GM19438 (cell line): ENCODE measurements around the gene PRDM7.

Experiments
- ATAC-seq: cut with Tn5 transposase; IDR thresholded peaks from one replicate; pipeline ENCODE4 v1.9.1; 2021; ENCODE audit warnings: low read depth; ENCODE audit not compliant: unreplicated experiment

Gene PRDM7

DNA sequence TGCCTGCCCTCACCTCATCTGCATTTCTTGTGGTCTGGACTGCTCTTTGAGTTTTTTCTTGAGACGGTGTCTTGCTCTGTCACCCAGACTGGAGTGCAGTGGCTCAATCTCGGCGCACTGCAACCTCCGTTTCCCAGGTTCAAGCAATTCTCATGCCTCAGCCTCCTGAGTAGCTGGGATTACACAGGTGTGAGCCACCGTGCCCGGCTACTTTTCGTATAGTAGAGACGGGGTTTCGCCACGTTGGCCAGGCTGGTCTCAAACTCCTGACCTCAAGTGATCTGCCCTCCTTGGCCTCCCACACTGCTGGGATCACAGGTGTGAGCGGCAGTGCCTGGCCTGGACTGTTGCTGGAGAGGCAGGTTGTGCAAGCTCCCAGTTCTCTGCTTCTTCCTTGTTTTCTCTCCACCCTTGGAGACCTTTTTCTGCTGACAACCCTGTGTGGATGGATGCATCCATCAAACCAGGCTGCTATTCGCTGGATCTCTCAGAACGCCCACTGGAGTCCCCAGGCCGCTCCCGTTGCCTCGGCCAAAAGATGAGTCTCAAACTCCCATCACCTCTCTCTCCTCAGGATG, 35.1 kb downstream of the PRDM7 start:
- ATAC-seq = no peak

DNA sequence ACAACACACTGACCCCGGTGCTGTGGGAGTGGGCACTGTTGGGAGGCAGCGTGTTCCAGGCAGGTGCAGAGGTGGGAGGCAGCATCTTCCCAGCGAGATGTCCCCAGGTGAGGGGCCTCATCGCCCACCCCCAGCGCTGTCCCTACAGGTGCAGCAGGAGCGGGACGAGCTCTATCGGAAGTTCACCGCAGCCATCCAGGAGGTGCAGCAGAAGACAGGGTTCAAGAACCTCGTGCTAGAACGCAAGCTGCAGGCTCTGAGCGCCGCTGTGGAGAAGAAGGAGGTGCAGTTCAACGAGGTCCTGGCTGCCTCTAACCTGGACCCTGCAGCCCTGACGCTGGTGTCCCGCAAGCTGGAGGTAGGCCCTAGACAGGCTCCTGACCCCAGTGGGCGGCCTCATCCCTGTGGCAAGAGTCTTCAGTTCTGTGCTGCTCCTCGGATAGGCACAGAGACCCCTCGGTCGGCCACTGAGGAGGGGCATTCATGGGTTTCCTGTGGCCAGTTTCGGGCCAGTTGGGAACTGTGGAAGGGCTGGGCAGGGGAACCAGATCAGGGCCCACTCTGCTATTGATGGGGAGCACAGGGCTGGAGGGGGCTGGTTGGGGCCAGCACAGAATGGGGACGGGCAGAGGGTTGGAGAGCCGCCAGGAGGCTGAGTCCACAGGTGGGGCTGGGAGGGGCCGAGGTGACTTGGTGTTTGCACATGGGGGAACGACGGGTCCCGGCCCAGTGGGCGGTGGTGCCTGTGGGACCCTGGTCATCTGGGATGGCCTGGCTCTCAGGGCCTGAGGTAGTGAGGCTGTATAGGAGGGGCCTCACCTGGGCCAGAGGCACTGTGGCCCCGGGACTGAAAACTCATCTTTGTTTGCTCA, 36.7 kb downstream of the PRDM7 start:
- no peak for ATAC-seq

DNA sequence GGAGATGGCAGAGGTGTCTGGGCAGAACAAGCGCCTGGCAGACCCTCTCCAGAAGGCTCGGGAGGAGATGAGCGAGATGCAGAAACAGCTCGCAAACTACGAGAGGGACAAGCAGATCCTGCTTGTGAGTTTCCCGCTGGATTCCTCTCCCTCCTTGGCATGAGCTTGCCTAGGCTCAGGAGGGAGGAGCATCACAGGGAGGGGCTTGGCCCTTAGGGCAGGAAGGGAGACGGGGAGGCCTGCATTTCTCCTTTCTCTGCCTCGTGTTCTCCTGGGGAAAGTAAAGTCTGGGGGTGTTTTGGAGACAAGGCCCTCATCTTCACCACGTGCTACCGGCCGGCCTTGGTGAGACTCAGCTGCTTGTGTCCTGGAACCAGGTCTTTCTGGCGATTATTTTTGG, 39.9 kb downstream of the PRDM7 start:
- ATAC-seq = no peak

DNA sequence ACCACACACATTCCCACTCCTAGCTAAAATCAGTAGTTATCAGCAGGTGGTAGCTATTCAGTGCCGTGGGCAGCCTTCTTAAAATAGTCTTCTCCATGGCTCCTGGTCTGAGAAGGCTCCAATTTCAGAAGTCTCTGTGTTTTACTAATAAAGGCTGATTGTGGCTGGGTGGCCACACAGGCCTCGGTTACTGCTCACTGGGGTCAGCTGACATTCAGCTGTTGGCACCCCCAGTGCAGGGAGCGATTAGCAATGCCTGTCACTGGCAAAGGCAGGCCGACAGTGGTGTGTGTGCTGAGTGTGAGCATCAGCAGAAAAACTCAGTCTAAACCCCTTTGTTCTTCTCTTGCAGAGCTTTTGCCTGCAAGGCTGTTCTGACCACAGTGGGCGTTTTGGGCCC, 41.2 kb downstream of the PRDM7 start:
- ATAC-seq = no peak

DNA sequence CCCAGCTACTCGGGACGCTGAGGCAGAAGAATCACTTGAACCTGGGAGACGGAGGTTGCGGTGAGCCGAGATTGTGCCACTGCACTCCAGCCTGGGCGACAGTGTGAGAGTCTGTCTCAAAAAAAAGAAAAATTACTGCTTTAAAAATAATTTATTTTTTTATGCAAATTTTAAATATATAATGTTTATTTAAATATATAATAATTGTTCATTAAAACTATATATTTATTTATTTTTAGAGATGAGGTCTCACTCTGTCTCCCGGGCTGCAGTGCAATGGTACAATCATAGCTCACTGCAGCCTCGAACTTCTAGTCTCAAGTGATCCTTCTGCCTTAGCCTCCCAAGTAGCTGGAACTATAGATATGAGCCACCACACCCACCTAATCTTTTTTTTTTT, 42.6 kb downstream of the PRDM7 start:
- ATAC-seq = no peak

DNA sequence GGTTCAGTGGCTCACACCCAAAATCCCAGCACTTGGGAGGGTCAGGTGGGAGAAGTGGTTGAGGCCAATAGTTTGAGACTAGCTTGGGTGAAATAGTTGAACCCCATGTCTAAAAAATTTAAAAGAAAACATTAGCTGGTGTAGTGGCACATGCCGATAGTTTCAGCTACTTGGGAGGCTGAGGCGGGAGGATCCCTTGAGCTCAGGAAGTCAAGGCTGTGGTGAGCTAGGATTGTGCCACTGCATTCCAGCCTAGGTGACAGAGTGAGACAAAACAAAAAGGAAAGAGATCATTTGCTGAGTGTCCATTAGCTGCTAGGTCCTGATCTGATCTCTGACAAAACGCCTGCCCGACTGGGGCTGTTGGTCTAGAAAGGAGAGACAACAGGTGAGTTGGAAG, 43.7 kb downstream of the PRDM7 start:
- no peak for ATAC-seq

DNA sequence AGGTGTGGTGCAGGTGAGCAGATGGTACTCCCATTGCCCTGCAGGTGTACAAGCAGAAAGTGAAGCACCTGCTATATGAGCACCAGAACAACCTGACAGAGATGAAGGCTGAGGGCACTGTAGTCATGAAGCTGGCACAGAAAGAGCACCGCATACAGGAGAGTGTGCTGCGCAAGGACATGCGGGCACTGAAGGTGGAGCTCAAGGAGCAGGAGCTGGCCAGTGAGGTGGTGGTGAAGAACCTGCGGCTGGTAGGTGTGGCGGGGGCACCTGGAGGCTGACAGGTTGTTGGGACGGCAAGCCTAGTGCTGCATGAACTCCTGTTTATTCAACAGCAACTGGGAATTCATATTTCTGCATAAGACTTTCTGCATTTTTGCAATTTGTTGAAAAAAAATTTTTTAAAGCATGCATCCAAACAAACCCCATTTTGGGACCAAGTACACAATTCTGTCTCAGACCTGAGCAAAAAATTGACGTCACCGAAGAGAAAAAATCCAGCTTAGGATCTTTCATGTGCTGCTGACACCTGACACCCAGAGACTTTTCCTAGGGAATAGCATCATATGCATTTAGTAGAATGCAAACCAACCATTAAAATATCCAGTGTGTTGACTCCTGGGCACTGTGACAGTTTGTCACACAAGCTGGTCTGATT, 44.3 kb downstream of the PRDM7 start:
- ATAC-seq = no peak

DNA sequence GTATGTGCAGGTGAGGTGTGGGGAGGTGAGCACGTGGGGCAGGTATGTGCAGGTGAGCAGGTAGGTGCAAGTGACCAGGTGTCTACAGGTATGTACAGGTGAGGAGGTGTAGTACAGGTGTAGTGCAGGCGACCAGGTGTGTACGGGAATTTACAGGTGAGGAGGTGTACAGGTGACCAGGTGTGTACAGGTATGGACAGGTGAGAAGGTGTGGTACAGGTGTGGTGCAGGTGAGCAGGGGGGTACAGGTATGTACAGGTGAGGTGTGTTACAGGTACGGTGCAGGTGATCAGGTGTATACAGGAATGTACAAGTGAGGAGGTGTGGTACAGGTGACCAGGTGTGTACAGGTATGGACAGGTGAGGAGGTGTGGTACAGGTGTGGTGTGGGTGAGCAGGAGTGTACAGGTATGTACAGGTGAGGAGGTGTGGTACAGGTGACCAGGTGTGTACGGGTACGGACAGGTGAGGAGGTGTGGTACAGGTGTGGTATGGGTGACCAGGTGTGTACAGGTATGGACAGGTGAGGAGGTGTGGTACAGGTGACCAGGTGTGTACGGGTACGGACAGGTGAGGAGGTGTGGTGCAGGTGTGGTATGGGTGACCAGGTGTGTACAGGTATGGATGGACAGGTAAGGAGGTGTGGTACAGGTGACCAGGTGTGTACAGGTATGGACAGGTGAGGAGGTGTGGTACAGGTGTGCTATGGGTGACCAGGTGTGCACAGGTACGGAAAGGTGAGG, 45.0 kb downstream of the PRDM7 start:
- ATAC-seq = no peak

DNA sequence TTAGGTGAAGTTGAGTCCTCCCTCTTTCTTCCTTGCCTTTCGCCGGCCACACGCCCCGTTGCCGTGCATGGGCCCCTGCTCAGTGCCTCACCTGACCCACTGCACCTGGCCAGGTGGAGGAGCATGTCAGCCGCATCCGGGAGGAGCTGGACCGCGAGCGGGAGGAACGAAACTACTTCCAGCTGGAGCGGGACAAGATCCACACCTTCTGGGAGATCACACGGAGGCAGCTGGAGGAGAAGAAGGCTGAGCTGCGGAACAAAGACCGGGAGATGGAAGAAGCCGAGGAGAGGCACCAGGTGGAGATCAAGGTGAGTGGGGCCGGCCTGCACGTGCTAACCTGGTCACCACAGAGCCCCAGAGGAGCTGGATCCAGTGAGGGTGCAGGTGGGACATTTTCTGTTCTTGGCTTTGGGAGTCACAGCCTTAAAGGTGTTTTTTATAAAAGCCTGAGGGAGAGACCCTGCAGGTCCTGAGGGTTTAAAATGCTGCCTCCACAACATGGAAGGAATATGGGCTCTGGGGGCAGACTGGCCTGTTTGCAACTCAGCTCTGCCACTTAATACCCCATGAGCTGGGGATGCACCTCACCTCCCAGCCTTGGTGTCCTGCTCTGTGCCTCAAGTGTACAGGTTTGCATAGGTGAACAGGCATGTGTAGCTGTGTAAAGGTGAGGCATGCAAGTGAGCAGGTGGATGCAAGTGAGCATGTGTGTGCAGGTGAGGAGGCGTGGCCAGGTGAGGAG, 45.8 kb downstream of the PRDM7 start:
- no peak for ATAC-seq

DNA sequence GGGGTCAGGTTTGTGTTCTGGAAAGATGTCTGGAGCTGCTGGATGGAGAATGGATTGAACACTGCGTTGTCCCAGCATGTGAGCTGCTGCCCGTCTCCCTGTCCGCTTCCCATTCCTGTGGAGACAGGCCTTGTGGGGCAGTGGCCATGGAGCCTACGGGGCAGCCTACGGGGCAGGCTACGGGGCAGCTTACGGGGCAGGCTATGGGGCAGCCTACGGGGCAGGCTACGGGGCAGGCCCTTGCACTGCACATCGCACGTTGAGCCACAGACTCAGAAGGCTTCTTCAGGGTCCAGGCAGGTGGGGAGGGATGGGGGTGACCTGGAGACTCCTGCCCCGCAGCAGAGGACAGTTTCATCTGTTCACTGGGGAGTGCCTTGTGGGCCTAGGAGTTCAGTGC, 48.1 kb downstream of the PRDM7 start:
- ATAC-seq = no peak

DNA sequence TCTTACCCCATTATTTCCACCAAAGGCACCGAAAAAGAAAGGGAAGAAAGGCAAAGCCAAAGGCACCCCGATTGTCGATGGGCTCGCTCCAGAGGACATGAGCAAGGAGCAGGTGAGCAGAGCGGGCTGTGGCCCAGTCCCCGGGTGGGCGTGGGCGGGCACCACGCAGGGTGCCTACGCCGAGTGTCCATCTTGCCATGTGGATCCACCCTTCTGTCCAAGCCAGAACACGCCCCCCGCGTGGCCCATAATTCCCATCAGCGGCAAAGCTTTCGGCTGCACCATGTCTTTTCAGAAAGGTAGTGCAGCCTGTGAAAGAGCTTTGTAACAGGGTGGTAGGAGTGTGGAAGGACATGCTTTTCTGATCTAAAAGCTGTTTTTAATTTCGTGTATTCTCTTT, 49.5 kb downstream of the PRDM7 start:
- ATAC-seq = no peak

DNA sequence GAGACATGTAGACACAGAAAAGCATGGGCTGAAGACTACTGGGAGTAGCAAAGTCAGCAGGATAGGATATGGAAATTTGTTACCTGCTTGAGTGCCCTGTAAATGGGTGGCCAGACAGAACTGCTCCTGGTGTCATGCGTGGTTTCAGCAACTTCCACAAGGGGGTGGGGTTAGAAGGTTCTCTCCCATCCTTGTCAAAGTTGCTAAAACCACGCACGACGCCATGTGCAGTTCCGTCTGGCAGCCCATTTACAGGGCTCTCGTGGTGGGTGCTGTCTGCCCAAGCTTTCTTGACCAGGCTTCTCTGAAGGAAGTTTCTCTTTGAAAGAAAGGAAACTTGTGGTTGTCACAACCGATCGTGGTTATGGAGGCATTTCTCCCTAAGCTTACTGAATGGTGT, 51.0 kb downstream of the PRDM7 start:
- no peak for ATAC-seq

DNA sequence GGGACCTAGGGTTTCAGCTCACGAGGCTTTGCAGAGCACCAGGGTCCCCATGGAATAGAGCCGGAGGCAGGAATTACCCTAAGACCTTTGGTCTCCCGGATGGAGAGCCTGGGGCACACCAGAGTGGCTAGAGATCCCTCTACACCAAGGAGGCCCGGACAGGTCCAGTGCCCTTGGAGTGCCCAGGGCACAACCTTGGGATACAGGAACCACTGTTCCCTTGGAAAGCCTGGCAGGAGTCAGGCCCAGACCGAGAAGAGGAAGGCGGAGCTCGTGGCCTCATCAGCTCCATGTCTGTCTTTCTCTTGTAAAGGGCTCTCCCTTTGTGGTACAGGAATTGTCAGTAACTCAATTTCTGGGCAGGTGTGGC, 54.1 kb downstream of the PRDM7 start:
- ATAC-seq = no peak

DNA sequence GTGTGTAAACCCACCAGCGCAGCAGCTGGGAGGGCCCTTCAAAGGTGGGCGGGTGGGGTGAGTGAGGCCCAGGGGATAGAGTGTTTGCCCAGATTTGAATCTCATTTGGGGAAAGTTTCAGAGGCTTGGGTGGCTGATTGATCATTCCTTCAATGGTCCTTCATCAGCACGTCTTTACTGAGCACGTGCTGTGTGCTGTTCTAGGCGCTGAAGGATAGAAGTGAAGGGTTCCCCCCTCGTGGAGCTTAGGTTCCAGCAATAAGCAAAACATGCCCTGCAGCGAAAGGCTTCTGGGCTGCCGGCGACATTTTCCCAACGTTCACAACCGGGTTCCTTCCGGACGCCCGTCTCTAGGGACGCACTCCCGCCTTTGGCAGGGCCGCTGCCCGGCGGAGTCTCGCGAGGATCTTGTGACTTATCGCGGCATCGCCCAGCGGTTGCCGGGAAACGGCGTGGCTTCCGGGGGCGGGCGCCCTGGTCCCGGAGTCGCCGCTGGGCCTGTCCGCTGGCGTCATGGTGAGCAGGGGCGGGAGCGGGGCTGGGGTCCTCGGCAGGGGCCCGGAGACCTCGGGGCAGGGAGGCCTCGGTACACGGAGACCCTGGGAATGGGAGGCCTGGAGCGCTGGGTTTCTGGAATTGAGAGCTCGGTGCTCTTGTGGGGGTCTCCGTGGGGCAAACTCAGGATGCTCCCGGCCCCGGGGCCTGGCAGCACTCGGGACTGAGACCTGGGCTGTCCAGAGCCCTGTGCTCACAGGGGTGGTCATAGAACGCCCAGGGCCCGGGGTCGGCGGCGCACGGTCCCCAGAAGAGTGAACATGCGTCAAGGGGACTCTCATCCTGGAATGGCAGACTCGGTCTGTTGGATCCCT, 54.7 kb downstream of the PRDM7 start:
- ATAC-seq = peak; percentile 70

DNA sequence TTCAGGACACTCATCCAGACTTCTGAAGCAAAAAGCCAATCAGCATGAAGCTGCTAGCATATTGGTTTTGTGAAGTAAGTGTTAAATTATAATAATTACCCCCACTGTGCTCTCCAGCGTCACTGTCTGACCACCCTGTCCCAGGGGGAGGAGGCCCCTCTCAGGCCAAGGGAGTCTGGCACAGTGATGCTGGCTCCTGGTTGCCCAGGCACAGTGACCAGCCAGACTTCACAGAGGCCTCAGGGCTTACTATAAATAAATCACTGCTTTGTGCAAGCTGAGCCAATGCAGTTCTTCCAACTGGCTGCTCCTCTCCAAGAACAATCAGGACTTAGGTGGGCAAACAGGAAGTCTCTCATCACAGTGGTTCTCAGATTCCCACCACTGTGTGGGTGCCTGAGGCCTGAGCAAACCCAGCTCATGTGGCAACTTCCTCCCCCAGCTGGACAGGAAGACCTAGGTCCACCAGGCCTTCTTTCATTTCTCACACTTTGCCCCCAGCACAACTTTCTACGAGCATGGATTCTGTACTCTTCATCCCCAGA, 56.2 kb downstream of the PRDM7 start:
- no peak for ATAC-seq

DNA sequence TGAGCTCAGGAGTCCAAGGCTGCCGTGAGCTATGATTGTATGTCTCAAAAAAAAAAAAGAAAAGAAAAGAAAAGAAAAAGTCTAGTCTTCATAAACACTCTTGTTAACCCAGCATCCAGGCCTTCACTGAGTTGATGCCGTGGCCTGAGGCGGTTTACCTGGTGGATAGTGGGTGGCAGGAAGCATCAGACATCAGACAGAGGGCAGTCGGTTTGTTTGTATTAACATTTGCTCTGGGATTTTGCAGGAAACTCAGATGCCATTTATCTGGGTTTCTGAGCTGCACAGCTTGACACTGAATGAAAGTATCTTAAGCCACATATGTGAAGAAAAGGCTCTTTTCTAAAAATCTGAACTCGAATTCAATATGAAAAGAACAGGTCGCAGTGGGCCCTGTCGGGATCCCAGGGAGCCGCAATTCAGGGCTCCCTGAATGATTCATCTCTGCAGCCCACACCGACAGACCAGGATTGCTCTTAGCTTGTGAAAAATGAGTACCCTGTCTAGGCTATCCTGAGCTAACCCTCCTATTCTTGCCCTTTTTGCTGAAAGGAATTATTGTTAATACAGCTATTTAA, 56.8 kb downstream of the PRDM7 start:
- no peak for ATAC-seq

DNA sequence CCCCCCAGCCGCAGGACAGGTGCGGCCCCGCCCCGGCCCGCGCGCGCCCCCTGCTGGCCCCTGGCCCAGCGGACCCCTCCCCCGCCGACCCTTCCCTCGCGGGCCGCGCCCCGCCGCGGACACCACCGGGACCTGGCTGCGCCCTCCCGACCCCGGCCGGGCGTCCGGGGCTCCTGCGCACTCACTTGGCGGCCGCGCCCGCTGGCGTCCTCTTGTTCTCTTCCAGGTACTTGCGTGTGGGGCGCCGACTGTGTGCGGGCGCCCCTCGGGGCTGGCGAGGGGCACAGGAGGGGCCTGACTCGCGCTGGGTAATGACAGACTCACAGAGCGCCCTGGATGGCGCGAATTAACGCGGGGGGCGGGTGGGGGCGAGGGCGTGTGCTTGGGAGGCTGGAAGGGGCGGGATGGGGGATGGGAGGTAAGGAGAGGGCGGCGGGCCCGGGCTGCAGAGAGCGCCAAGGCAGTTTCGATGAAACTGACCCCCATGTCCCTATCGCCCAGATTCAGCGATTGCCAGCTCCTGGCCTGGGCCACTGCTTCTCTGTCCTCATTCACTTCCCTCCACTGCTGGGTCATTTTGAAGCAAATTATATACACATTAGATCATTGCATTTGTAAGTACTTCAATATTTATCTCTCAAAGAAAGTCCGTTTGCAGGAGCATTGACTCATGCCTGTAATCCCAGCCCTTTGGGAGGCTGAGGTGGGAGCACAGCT, 57.4 kb downstream of the PRDM7 start:
- ATAC-seq = no peak
